Spleen (tissue), 7 donors: Measurements from ENCODE around the gene TRIM2.

ENCODE experiments used
- POLR2A ChIP-seq, 3 donors: fragments of 450-650 bp; IDR thresholded peaks; one replicate each; pipeline ENCODE4 v1.5.1; 2017; ENCODE audit warnings: antibody characterized with exemption in 3 of 3, mild to moderate bottlenecking in 1 of 3
- POLR2AphosphoS5 ChIP-seq, 3 donors: sonication (generic); formaldehyde crosslinking; IDR thresholded peaks; one replicate each; pipeline ENCODE4 v1.5.1; 2017; ENCODE audit warnings: antibody characterized with exemption in 3 of 3
- TF ChIP-seq, protein P1 (sequence below), 11 experiments: fragments of 200-600 bp in 7 of 11; fragments of 450-650 bp in 4 of 11; sonication (generic) in 4 of 11; IDR thresholded peaks in 8 of 11; conservative IDR thresholded peaks in 3 of 11; 1 replicate in 7 of 11; 2 replicates in 4 of 11; pipeline versions ENCODE4 v1.4.0 to v1.8.0; 2016 to 2021; ENCODE audit warnings: antibody characterized with exemption in 11 of 11, inconsistent platforms in 4 of 11, mild to moderate bottlenecking in 1 of 11
- donor health status: DM: no; HTN: no; CAD: no; lungs with moderate emphysema.
- donor health status: DM: no; HTN: no; CAD: no.
- donor health status: DM: no; HTN: no; CAD: no.

DNA sequence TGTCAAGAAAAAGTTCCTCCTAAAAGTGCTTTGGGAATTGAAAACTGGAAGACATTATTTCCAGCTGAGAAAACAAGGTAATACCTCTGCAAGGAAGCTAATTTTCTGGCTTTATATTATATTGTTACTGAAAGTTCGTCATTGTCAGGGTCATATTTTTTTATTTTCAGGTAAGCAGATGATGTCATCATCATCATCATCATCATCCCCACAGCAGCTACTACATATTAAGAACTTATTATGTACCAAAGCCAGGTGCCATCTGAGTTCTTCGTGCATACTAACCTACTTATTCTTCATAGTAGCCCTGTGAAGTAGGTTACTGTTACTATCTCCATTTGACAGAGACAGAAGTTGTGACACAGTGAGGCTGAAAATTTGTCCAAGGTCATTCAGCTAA, 87.3 kb downstream of the TRIM2 start:
- TF ChIP-seq, protein P1, sequence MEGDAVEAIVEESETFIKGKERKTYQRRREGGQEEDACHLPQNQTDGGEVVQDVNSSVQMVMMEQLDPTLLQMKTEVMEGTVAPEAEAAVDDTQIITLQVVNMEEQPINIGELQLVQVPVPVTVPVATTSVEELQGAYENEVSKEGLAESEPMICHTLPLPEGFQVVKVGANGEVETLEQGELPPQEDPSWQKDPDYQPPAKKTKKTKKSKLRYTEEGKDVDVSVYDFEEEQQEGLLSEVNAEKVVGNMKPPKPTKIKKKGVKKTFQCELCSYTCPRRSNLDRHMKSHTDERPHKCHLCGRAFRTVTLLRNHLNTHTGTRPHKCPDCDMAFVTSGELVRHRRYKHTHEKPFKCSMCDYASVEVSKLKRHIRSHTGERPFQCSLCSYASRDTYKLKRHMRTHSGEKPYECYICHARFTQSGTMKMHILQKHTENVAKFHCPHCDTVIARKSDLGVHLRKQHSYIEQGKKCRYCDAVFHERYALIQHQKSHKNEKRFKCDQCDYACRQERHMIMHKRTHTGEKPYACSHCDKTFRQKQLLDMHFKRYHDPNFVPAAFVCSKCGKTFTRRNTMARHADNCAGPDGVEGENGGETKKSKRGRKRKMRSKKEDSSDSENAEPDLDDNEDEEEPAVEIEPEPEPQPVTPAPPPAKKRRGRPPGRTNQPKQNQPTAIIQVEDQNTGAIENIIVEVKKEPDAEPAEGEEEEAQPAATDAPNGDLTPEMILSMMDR (IDR thresholded peaks at IDR 0.05 in 8 of 11, conservative IDR thresholded peaks at IDR 0.05 in 3 of 11): no peak
- no peak for TF ChIP-seq POLR2AphosphoS5 (IDR thresholded peaks at IDR 0.05)
- no peak for TF ChIP-seq POLR2A (IDR thresholded peaks at IDR 0.05)
